ENCODE measurements around the gene GAL3ST2. TPM values are rescaled to one million over a fixed set of nuclear protein-coding genes. Genes with fewer than 3 reads are reported as not detected.
"Not testable (repeated sequence)": the region's sequence is repeated elsewhere in the genome, so short reads cannot be mapped to it uniquely, and the experiment has no call there.

The GAL3ST2 gene
- polyA plus RNA-seq, 3 donors: 0.43 to 0.88 (median 0.77) TPM

DNA sequence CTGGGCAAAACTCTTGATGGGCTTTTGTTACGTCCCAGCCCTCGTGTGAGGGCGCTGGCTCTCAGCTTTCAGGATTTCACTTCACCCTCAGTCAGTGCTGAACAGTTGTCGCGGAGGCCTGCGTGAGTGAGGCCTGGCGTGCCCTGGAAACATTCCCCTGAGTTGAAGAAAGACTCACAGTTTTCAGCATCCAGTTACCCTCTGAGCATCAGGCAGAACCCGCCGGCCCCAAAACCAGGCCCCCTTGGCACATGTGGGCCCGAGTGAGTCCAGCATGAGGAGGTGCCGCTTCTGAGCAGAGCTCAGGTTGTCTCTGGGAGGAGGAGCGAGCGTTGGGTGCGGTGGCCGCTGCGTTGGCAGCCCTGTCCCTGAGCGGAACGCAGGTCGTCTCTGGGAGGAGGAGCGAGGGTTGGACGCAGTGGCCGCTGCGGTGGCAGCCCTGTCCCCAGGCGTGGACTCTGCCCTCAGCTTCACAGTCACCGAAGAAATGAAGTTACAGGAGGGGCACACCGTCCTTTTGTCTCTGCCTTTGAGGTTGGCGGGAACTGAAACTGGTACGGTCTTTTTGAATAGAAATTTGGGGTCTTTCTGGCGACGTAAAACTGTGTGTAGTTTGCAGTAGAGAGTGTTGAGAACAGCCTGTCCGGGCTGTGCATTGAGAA lies 32.2 kb downstream of the GAL3ST2 start, which contains the start of gene NEU4:
NEU4 (plus strand) TSS at position 473 of the 662 bp plus-strand sequence. CDS start 5,292 bp downstream, outside the sequence.
- no peak for DNase-seq

- DNase-seq: no peak
Observed at GRCh38 chr2:241809383-241810306, 33.0 kb downstream of the GAL3ST2 start.

DNA sequence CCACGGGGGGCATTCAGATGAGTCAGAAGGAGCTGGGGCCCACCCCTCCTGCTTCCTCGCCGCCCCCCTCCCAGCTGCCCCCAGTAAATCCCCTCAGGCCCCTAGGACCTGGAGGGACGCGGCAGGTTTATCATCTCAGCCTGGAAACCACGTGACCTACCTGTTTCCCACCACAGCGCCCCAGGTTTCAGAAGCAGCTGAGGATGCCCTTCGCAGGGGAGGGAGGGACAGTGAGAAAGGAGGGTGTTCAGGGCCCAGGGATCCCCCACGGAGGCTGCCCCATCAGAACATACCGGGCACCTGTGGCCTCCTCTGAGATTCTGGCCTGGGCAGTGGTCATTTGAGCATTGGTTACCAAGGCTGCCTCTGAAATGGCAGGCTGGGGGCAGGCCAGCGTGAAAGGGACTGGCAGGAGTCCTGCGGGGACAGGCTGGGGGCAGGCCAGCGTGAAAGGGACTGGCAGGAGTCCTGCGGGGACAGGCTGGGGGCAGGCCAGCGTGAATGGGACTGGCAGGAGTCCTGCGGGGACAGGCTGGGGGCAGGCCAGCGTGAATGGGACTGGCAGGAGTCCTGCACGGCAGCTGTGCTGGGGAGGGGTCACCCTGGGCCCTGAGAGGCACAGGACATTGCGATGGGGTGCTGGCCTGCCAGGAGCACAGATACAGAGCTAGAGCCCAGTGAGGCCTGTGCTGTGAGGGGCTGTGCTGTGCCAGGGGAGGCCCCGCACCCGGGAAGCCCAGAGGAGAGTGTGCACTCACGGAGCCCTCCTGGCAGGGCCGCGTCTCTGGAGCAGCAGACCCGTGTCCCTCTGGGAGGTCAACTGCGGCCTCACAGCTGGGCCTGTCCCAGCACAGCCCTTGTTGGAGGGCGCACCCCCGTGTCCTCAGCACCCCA lies 33.9 kb downstream of the GAL3ST2 start:
- no peak for DNase-seq

DNA sequence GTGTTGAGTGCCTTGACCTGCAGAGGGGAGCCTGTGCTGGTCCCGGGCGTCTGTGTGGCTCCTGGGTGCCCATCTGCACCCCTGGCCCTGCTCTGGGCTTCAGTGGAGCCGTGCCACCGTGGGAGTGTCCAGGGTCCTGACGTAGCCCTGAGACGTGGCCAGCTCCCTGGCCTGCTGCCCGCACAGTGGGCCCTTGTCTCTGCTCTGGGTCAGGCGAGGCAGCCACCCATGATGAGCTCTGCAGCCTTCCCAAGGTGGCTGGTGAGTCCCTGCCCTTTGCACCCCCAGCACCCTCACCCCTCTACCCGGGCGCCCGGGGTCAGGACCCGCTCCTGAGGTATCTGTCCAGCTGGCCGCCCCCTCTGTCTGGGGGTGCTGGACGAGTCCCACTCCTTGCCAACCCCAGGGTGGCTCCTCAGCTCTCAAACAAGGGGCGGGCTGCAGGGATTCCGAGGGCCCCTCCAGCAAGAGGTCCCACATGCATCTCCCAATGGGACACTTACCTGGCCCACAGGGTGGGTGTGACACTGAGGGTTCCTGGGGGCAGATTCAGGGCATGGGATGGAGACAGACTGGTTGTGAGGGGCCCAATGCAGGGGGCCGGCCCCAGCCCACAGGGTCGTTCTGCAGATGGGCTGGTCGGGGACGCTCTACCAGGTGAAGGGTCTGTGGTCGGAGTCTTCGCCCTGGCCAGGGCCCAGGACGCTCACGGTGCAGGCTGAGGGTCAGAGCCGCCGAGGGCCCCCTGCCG lies 34.8 kb downstream of the GAL3ST2 start:
- no peak for DNase-seq

- DNase-seq: no peak
Observed at GRCh38 chr2:241811952-241812729, 35.5 kb downstream of the GAL3ST2 start.

DNA sequence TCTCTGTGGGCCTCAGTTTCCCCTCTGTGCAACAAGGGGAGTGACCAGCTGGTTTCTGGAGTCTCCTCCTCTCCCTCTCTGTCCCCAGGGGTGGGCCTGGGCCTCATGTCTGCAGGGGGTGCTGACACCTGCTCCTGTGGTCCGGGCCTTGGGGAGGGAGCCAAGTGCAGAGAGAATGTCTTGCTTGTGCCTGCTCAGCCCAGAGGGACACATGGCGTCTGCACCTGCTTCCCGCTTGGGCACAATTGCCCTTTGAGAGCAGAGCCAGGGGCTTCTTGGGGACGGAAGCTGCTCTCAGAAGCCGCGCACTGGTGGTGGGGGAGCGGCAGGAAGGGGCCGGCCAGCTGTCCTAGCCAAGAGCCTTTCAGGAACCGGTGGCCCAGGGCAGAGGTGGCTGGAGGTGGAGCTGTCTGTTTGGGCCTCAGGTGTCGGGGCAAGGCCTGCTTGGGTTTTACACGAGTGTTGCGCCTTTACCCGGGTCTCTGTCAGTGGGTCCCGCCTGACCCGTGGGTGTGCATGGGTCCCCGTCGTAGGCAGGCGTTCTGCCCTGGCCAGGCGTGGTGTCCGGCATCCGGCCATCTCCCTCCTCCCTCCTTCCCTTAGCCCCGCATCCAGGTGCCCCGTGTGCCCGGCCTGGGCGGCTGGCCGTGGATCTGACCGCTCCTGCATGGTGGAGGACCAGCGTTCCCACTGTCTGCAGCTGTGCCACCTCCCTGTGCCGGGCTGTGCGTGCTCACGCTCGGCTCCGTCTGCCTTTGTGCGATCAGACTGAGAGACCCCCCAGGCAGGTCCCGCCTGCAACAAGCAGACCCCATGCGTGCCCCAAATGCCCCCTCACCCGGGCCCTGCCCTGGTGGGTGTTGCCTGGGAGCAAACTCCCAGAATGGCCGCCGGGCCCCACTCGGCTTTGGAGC lies 36.4 kb downstream of the GAL3ST2 start:
- DNase-seq: no peak

GRCh38 chr2:241813644-241814392 lies 37.2 kb downstream of the GAL3ST2 start:
- no peak for DNase-seq

DNA sequence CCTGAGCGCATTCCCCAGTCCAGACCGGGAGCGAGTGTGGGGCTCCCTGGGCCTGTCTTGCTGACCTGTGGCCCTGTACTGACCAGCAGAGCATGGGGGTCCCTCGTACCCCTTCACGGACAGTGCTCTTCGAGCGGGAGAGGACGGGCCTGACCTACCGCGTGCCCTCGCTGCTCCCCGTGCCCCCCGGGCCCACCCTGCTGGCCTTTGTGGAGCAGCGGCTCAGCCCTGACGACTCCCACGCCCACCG lies 37.7 kb downstream of the GAL3ST2 start:
- no peak for DNase-seq

- no peak for DNase-seq
Observed at GRCh38 chr2:241814643-241815476, 38.2 kb downstream of the GAL3ST2 start.

- DNase-seq: no peak
Observed at GRCh38 chr2:241815477-241816430, 39.1 kb downstream of the GAL3ST2 start.

- no peak for DNase-seq
Observed at GRCh38 chr2:241816431-241817121, 40.0 kb downstream of the GAL3ST2 start.

DNA sequence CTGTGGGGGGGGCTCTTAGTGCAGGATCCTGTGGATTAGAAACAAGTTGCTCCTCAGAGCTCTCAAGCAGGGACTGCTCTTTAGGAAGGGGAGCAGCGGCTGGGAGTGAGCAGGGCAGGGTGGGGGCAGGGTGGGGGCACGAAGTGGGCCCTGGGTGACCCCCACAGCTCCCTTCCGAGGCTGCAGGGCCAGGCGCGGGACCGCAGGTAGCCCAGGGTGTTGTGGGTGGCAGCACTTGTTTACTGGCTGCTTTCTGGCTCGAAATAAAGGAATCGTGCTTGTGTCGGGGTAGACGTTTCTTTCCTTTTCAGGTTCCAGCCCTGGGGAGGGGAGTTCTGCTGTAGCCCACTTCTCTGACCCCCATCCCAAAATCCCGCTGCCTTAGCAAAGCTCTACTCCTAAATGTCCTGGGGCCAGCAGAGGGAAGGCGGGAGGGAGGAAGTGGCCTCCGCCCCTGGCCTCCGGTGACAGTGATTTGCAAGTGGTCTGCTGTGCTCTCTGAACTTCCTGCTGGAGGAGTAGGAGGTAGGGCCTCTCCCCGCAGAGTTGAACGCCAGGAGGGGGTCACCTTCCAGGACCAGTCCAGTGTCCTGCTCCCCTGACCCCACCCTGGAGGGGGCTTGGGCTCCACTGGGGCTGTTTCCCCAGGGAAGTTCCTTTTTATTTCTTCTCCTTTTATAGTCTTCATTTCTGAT lies 40.7 kb downstream of the GAL3ST2 start:
- no peak for DNase-seq

DNA sequence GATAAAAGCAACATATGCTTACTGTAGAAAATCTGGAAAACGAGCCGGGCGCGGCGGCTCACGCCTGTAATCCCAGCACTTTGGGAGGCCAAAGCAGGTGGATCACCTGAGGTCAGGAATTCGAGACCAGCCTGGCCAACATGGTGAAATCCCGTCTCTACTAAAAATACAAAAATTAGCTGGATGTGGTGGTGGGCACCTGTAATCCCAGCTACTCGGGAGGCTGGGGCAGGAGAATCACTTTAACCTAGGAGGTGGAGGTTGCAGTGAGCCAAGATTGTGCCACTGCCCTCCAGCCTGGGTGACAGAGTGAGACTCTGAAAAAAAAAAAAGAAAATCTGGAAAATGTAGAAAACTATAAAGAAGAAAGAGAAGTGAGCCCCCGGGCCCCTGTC lies 41.2 kb downstream of the GAL3ST2 start:
- not testable (repeated sequence) for DNase-seq

- DNase-seq: no peak
Observed at GRCh38 chr2:241818229-241818942, 41.8 kb downstream of the GAL3ST2 start.

DNA sequence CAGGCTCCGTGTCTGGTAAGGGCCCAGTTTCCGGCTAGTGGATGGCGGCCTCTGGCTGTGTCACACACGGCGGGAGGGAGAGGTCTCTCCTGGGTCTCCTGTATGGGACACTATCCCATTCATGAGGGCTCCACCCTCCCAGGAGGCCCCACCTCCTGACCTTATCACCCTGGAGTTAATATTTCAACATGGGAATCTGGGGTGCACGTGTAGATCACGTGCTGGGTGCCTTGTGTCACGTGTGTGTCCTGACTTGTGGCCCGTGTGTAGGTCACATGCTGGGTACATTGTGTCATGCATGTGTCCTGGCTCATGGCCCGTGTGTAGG lies 42.3 kb downstream of the GAL3ST2 start:
- DNase-seq: no peak
